ENCODE measurements around the gene GLRA3. TPM values are rescaled to one million over a fixed set of nuclear protein-coding genes. Genes with fewer than 3 reads are reported as not detected.

Gene GLRA3
- total and polyA plus RNA-seq, 2 donors (not counting 1 experiment from before 2014, with no cell fraction given): not detected

DNA sequence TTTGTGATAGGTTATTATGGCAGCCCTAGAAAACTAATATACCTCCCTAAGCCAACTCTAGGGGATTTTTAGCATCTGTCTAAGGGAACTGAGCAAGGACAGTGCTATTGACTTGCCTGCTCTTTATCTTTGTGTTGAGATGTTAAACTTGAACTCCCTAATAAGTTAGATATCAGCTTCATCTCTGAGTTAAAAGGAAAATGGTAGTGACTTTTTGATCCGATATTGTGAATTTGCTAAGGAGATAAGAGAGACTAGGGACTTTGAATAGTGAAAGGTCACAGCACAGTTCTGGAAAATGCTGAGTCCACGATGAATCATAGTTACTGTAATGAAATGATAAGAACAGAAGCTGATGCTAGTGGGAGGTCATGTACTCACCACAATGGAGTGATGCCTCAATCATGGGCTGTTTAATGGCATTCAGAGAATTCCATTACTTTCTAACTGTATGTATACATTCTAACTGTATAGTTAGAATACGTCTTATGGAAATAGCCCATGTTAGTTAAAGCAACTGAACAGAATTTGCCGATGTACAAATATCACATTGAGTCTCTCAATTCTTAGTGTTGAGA lies 147.2 kb downstream of the GLRA3 start:
- Histone ChIP-seq H4K20me1 (ENCODE audit: control insufficient read depth, extremely low read depth, insufficient read depth, low read length) (no peaks in the 10 kb centered on the region), H3K79me2 (ENCODE audit: control insufficient read depth, insufficient read depth, low read length) (no peaks in the 10 kb centered on the region), H3K4me3 (replicated peaks in 1 of 4; ENCODE audit: control extremely low read depth in 1 of 4, insufficient read depth in 1 of 4, low read depth in 3 of 4, low read length in 4 of 4) (no peak overlapping the region), H3K36me3 (ENCODE audit: control insufficient read depth, insufficient read depth, low read length) (no peaks in the 10 kb centered on the region), H3K4me1 (ENCODE audit: control insufficient read depth, extremely low read depth, insufficient read depth, low read length) (no peaks in the 10 kb centered on the region), H3K27ac (ENCODE audit: insufficient read depth, low read length) (no peak overlapping the region), H3K4me2 (ENCODE audit: extremely low read depth, insufficient read depth, low read length) (no peak overlapping the region), H3K27me3 (ENCODE audit: control insufficient read depth, insufficient read depth, low read length) (no peaks in the 10 kb centered on the region), H3K9ac (ENCODE audit: insufficient read depth, low read length) (no peak overlapping the region), H3K9me3 (ENCODE audit: control insufficient read depth, insufficient read depth, low read depth, low read length) (no peaks in the 10 kb centered on the region), H2AFZ (ENCODE audit: low read length) (no peak overlapping the region)
- peak; percentile 24 to 75 for DNase-seq (ENCODE audit: low read depth in 2 of 2)
- no peak for TF ChIP-seq CTCF (conservative IDR thresholded peaks at IDR 0.05 in 1 of 2, IDR thresholded peaks at IDR 0.05 in 1 of 2; ENCODE audit: low read depth in 1 of 2, low read length in 2 of 2)
- TF ChIP-seq EZH2 (IDR thresholded peaks at IDR 0.05; ENCODE audit: low read length, missing control alignments): no peak

DNA sequence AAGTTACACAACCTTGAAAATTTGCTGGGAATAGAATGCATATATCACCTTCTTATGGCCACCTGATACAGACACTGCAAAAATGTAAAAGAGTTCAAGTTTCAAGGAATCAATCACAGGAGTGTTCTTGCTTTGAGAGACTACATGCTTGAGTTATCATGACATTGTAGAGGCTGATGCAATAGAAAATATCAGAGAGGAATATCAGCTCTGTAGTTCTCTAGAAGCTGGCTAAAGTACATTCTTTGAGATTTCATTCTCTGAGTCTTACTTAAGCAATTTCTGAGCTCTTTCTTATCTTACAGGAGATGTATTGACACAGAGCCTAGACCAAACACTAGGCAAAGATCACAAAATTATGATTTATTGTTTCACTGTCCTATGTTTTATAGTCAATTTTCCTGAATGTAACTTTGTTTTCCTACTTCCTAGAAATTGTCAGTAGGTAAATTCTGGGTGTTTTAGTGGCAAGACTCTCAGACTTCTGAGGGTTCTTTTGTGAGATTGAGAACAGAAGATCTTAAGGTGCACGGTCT lies 154.7 kb downstream of the GLRA3 start:
- Histone ChIP-seq H3K79me2 (ENCODE audit: control insufficient read depth, insufficient read depth, low read length) (no peaks in the 10 kb centered on the region), H3K27me3 (ENCODE audit: control insufficient read depth, insufficient read depth, low read length) (no peaks in the 10 kb centered on the region)

DNA sequence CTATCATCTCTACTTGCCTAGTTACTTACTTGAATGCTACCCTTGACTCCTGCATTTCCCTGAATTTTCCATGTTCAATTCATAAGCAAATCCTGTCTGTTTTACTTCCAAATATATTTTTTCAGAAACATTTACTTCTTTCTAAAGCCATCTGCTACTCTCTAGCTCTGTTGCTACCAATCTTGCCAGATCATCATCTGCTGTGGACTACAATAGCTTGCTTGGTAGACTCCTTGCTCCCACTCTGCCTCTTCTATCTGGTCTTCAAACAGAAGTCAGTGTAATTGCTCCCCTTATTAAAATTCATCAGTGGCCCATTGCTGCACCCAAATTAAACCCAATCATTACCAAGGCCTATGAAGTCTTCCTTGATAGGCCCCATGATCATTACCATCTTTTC lies 155.2 kb downstream of the GLRA3 start:
- no peaks in the 10 kb centered on the region for H3K4me1 ChIP-seq (ENCODE audit: control insufficient read depth, extremely low read depth, insufficient read depth, low read length)
- no peak overlapping the region for H3K9ac ChIP-seq (ENCODE audit: insufficient read depth, low read length)
- H3K36me3 ChIP-seq (ENCODE audit: control insufficient read depth, insufficient read depth, low read length): no peaks in the 10 kb centered on the region
- H2AFZ ChIP-seq (ENCODE audit: low read length): no peak overlapping the region
- no peak overlapping the region for H3K4me2 ChIP-seq (ENCODE audit: extremely low read depth, insufficient read depth, low read length)
- H3K79me2 ChIP-seq (ENCODE audit: control insufficient read depth, insufficient read depth, low read length): no peaks in the 10 kb centered on the region
- H3K9me3 ChIP-seq (ENCODE audit: control insufficient read depth, insufficient read depth, low read depth, low read length): no peaks in the 10 kb centered on the region
- H3K27ac ChIP-seq (ENCODE audit: insufficient read depth, low read length): no peak overlapping the region
- H3K27me3 ChIP-seq (ENCODE audit: control insufficient read depth, insufficient read depth, low read length): no peaks in the 10 kb centered on the region
- H3K4me3 ChIP-seq (replicated peaks in 1 of 4; ENCODE audit: control extremely low read depth in 1 of 4, insufficient read depth in 1 of 4, low read depth in 3 of 4, low read length in 4 of 4): no peak overlapping the region
- no peak for DNase-seq (ENCODE audit: low read depth in 2 of 2)
- TF ChIP-seq EZH2 (IDR thresholded peaks at IDR 0.05; ENCODE audit: low read length, missing control alignments): no peak
- TF ChIP-seq CTCF (conservative IDR thresholded peaks at IDR 0.05 in 1 of 2, IDR thresholded peaks at IDR 0.05 in 1 of 2; ENCODE audit: low read depth in 1 of 2, low read length in 2 of 2): no peak
- no peaks in the 10 kb centered on the region for H4K20me1 ChIP-seq (ENCODE audit: control insufficient read depth, extremely low read depth, insufficient read depth, low read length)

More for the DNA sequence above, 154.7 kb downstream of the GLRA3 start:
- TF ChIP-seq EZH2 (IDR thresholded peaks at IDR 0.05; ENCODE audit: low read length, missing control alignments) (no peak), CTCF (conservative IDR thresholded peaks at IDR 0.05 in 1 of 2, IDR thresholded peaks at IDR 0.05 in 1 of 2; ENCODE audit: low read depth in 1 of 2, low read length in 2 of 2) (no peak)
- Histone ChIP-seq H3K4me2 (ENCODE audit: extremely low read depth, insufficient read depth, low read length) (no peak overlapping the region), H3K27ac (ENCODE audit: insufficient read depth, low read length) (no peak overlapping the region), H3K4me1 (ENCODE audit: control insufficient read depth, extremely low read depth, insufficient read depth, low read length) (no peaks in the 10 kb centered on the region), H3K9ac (ENCODE audit: insufficient read depth, low read length) (no peak overlapping the region), H3K36me3 (ENCODE audit: control insufficient read depth, insufficient read depth, low read length) (no peaks in the 10 kb centered on the region), H2AFZ (ENCODE audit: low read length) (no peak overlapping the region), H4K20me1 (ENCODE audit: control insufficient read depth, extremely low read depth, insufficient read depth, low read length) (no peaks in the 10 kb centered on the region), H3K4me3 (replicated peaks in 1 of 4; ENCODE audit: control extremely low read depth in 1 of 4, insufficient read depth in 1 of 4, low read depth in 3 of 4, low read length in 4 of 4) (no peak overlapping the region), H3K9me3 (ENCODE audit: control insufficient read depth, insufficient read depth, low read depth, low read length) (no peaks in the 10 kb centered on the region)
- peak in 1 of 2 donors; percentile 33 for DNase-seq (ENCODE audit: low read depth in 2 of 2)
